Fibroblast of lung (primary cell): ENCODE data around the gene KRAS. TPM values are rescaled to one million over a fixed set of nuclear protein-coding genes. Genes with fewer than 3 reads are reported as not detected.

Experiments
- DNase-seq, 2 donors: peaks; one replicate each; pipeline versions ENCODE4 v3.0.0 to v3.0.0-alpha.2; 2010; ENCODE audit warnings: low read depth in 2 of 2
- H2AFZ ChIP-seq: 2 replicates; pipeline ENCODE4 v1.5.1; 2012; ENCODE audit warnings: low read length, control low read depth, inconsistent platforms
- H3K27ac ChIP-seq: 2 replicates; pipeline ENCODE4 v1.5.1; 2011; ENCODE audit warnings: low read length, control low read depth; ENCODE audit not compliant: insufficient read depth
- H3K27me3 ChIP-seq: 2 replicates; pipeline ENCODE4 v1.5.1; 2011; ENCODE audit warnings: mild to moderate bottlenecking, low read length; ENCODE audit not compliant: control insufficient read depth, insufficient read depth
- H3K36me3 ChIP-seq: 2 replicates; pipeline ENCODE4 v1.5.1; 2011; ENCODE audit warnings: low read length; ENCODE audit not compliant: control insufficient read depth, insufficient read depth
- H3K4me1 ChIP-seq: 2 replicates; pipeline ENCODE4 v1.5.1; 2011; ENCODE audit warnings: low read length; ENCODE audit not compliant: control insufficient read depth, insufficient read depth; ENCODE audit errors: extremely low read depth
- H3K4me2 ChIP-seq: 2 replicates; pipeline ENCODE4 v1.5.1; 2011; ENCODE audit warnings: low read length, control low read depth; ENCODE audit not compliant: insufficient read depth; ENCODE audit errors: extremely low read depth
- H3K4me3 ChIP-seq, 4 experiments: fragments of 200-600 bp in 1 of 4; sonication (generic) in 1 of 4; replicated peaks in 1 of 4; 2 replicates each; pipeline ENCODE4 v1.5.1; 2011 to 2016; ENCODE audit warnings: low read length in 4 of 4, low read depth in 3 of 4, mild to moderate bottlenecking in 3 of 4, control low read depth in 2 of 4, inconsistent platforms in 1 of 4, mixed read lengths in 1 of 4; ENCODE audit not compliant: insufficient read depth in 1 of 4; ENCODE audit errors: control extremely low read depth in 1 of 4
- H3K79me2 ChIP-seq: 2 replicates; pipeline ENCODE4 v1.5.1; 2012; ENCODE audit warnings: mild to moderate bottlenecking, low read length, inconsistent platforms; ENCODE audit not compliant: control insufficient read depth, insufficient read depth
- H3K9ac ChIP-seq: 2 replicates; pipeline ENCODE4 v1.5.1; 2011; ENCODE audit warnings: mild to moderate bottlenecking, low read length, control low read depth; ENCODE audit not compliant: insufficient read depth
- H3K9me3 ChIP-seq: 2 replicates; pipeline ENCODE4 v1.5.1; 2012; ENCODE audit warnings: low read depth, low read length; ENCODE audit not compliant: control insufficient read depth, insufficient read depth
- H4K20me1 ChIP-seq: 2 replicates; pipeline ENCODE4 v1.5.1; 2011; ENCODE audit warnings: low read length; ENCODE audit not compliant: control insufficient read depth, insufficient read depth; ENCODE audit errors: extremely low read depth
- CTCF ChIP-seq, 2 donors: IDR thresholded peaks in 1 of 2; conservative IDR thresholded peaks in 1 of 2; 1 replicate in 1 of 2; 2 replicates in 1 of 2; pipeline ENCODE4 v1.5.1; 2011 to 2012; ENCODE audit warnings: low read length in 2 of 2, control low read depth in 1 of 2, inconsistent platforms in 1 of 2, low read depth in 1 of 2, mild to moderate bottlenecking in 1 of 2
- EZH2 ChIP-seq: IDR thresholded peaks from 2 replicates; pipeline ENCODE4 v1.5.1; 2012; ENCODE audit warnings: low read length, control low read depth, mild to moderate bottlenecking; ENCODE audit errors: missing control alignments
- polyA plus RNA-seq, 2 donors: library from polyadenylated mRNA; depleted of rRNA in 1 of 2; stranded (reverse) in 1 of 2; unstranded in 1 of 2; fragments of >200 nt; gene quantifications; 2 replicates each; pipeline ENCODE4 v1.2.1, GENCODE V29; 2011 to 2012; ENCODE audit warnings: missing spikeins in 1 of 2
- total RNA-seq: library from RNA; depleted of rRNA; stranded (reverse); fragments of >200 nt; gene quantifications from 2 replicates; pipeline ENCODE4 v1.2.1, GENCODE V29; 2014

KRAS gene
- total and polyA plus RNA-seq, 2 donors (not counting 1 experiment from before 2014, with no cell fraction given): 15.0 to 31.3 TPM

GRCh38 chr12:25190793-25191192, 59.9 kb downstream of the KRAS start:
- TF ChIP-seq EZH2 (no peak), CTCF (conservative IDR thresholded peaks at IDR 0.05 in 1 of 2, IDR thresholded peaks at IDR 0.05 in 1 of 2; ENCODE audit: low read depth in 1 of 2, low read length in 2 of 2) (no peak)
- no peak overlapping the region for H3K27ac ChIP-seq
- H3K4me2 ChIP-seq: no peak overlapping the region

GRCh38 chr12:25189656-25190055, 61.1 kb downstream of the KRAS start:
- H3K9me3 ChIP-seq: no peaks in the 10 kb centered on the region
- no peak overlapping the region for H3K9ac ChIP-seq
- peaks cover 11% of the 10 kb centered on the region for H3K4me1 ChIP-seq
- H3K79me2 ChIP-seq: no peaks in the 10 kb centered on the region
- no peaks in the 10 kb centered on the region for H4K20me1 ChIP-seq
- peak in 1 of 2 donors; percentile 38 for DNase-seq
- H3K4me3 ChIP-seq: no peak overlapping the region
- no peak overlapping the region for H3K27ac ChIP-seq
- no peaks in the 10 kb centered on the region for H3K36me3 ChIP-seq
- H2AFZ ChIP-seq: no peak overlapping the region
- no peak overlapping the region for H3K4me2 ChIP-seq
- no peaks in the 10 kb centered on the region for H3K27me3 ChIP-seq
- TF ChIP-seq CTCF (conservative IDR thresholded peaks at IDR 0.05 in 1 of 2, IDR thresholded peaks at IDR 0.05 in 1 of 2; ENCODE audit: low read depth in 1 of 2, low read length in 2 of 2): no peak

More at GRCh38 chr12:25190793-25191192, 59.9 kb downstream of the KRAS start:
- Histone ChIP-seq H3K4me3 (no peak overlapping the region), H4K20me1 (no peaks in the 10 kb centered on the region), H3K9me3 (no peaks in the 10 kb centered on the region), H2AFZ (no peak overlapping the region), H3K36me3 (no peaks in the 10 kb centered on the region), H3K9ac (no peak overlapping the region), H3K4me1 (peaks cover 11% of the 10 kb centered on the region), H3K79me2 (peaks cover 2% of the 10 kb centered on the region), H3K27me3 (no peaks in the 10 kb centered on the region)
- DNase-seq: no peak

- Histone ChIP-seq H3K9me3 (no peaks in the 10 kb centered on the region), H2AFZ (no peak overlapping the region), H3K27me3 (no peaks in the 10 kb centered on the region), H3K79me2 (no peaks in the 10 kb centered on the region), H3K4me2 (peak overlapping the region; percentile 38), H3K4me3 (no peak overlapping the region), H4K20me1 (no peaks in the 10 kb centered on the region), H3K4me1 (peaks cover 11% of the 10 kb centered on the region), H3K36me3 (no peaks in the 10 kb centered on the region), H3K27ac (no peak overlapping the region), H3K9ac (no peak overlapping the region)
- TF ChIP-seq CTCF (conservative IDR thresholded peaks at IDR 0.05 in 1 of 2, IDR thresholded peaks at IDR 0.05 in 1 of 2; ENCODE audit: low read depth in 1 of 2, low read length in 2 of 2) (no peak), EZH2 (no peak)
- peak; percentile 93 to 96 for DNase-seq
Measured at GRCh38 chr12:25187781-25188180, 62.9 kb downstream of the KRAS start.
